VCaP (cell line): ENCODE data around the gene ALKBH7.

Experiments used
- H3K27ac ChIP-seq: fragments of 450-650 bp; 2 replicates; pipeline ENCODE4 v1.5.1; 2017
- TF ChIP-seq, protein P1 (sequence below): fragments of 450-650 bp; conservative IDR thresholded peaks from 2 replicates; pipeline ENCODE4 v1.5.1; 2017; ENCODE audit warnings: mild to moderate bottlenecking, moderate library complexity

The ALKBH7 gene, protein sequence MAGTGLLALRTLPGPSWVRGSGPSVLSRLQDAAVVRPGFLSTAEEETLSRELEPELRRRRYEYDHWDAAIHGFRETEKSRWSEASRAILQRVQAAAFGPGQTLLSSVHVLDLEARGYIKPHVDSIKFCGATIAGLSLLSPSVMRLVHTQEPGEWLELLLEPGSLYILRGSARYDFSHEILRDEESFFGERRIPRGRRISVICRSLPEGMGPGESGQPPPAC

DNA sequence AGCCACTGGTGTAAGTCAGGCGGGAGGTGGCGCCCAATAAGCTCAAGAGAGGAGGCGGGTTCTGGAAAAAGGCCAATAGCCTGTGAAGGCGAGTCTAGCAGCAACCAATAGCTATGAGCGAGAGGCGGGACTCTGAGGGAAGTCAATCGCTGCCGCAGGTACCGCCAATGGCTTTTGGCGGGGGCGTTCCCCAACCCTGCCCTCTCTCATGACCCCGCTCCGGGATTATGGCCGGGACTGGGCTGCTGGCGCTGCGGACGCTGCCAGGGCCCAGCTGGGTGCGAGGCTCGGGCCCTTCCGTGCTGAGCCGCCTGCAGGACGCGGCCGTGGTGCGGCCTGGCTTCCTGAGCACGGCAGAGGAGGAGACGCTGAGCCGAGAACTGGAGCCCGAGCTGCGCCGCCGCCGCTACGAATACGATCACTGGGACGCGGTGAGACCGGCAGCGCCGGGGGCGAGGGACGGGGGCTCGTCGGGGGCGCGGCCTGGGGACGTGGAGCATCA, at the start of gene ALKBH7:
ALKBH7 (plus strand) TSS at position 201 of the 502 bp plus-strand sequence; CDS start at position 228, 27 bp downstream.
- TF ChIP-seq, protein P1, sequence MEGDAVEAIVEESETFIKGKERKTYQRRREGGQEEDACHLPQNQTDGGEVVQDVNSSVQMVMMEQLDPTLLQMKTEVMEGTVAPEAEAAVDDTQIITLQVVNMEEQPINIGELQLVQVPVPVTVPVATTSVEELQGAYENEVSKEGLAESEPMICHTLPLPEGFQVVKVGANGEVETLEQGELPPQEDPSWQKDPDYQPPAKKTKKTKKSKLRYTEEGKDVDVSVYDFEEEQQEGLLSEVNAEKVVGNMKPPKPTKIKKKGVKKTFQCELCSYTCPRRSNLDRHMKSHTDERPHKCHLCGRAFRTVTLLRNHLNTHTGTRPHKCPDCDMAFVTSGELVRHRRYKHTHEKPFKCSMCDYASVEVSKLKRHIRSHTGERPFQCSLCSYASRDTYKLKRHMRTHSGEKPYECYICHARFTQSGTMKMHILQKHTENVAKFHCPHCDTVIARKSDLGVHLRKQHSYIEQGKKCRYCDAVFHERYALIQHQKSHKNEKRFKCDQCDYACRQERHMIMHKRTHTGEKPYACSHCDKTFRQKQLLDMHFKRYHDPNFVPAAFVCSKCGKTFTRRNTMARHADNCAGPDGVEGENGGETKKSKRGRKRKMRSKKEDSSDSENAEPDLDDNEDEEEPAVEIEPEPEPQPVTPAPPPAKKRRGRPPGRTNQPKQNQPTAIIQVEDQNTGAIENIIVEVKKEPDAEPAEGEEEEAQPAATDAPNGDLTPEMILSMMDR, result no peak

DNA sequence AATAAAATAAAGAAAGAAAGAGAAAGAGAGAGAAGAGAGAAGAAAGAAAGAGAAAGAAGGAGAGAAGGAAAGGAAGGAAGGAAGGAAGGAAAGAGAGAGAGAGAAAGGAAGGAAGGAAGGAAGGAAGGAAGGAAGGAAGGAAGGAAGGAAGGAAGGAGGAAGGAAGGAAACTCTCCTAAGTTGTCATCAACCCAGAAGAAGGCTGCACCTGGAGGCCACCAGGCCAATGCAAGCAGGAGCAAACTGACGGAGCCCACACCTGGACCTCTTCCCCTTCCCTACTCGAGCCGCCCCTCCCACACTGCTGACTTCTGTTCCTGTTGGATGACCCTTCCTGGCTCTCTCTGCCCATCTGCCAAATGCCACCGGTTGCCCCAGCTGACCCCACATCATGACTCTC, 47.8 kb upstream of the ALKBH7 start:
- H3K27ac ChIP-seq, result no peak overlapping the region
- TF ChIP-seq, protein P1, result no peak

More for the DNA sequence above, at the start of gene ALKBH7:
- H3K27ac ChIP-seq, result peak within 1 kb of the TSS; percentile 88

DNA sequence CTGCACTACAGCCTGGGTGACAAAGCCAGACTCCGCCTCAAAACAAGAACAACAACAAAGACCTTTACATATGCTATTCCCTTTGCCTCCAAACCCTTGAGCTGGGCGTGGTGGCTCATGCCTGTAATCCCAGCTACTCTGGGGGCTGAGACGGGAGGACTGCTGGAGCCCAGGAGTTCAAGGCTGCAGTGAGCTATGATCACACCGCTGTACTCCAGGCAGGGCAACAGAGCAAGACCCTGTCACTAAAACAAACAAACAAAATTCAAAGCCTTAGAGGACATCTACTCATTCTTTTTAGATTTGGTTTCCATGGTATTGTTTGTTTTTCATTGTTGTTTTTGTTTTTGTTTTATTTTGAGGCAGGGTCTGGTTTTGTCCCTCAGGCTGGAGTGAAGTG, 47.0 kb upstream of the ALKBH7 start:
- no peak overlapping the region for H3K27ac ChIP-seq
- TF ChIP-seq, protein P1, result no peak

DNA sequence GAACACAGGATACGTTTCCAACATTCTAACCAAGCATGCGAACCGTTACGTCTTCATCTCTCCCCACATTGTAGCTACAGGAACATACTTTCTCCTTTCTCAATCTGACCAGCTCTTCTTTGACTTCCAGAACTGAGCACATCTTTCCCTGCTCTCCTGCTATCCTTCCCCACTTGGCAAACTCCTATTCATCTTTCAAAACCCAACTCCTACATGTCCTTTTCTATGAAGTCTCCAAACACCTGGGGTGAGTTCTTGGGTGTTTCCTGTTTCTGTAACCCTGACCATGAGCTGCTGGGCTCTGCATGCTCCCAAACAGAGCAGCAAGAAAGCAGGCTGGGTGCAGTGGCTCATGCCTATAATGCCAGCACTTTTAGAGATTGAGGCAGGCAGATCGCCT, 45.8 kb upstream of the ALKBH7 start:
- no peak overlapping the region for H3K27ac ChIP-seq

DNA sequence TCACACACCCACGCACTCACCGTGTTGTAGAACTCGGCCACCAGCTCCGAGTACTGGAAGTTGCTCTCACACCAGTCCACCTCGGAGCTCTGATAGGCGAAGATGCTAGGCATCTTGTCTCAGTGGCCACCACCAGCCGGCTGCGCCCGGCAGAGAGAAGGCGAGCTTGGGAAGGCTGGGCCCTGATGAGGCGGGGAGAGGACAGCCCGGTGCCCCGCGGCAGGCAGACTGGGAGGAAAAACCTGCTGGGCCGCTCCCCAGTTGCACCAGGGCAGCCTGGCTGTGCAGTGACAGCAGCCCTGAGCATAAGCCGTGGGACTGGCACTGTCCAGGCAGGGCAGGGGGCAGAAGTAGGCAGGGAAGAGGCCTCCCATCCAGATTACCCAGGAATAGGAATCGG, 39.2 kb upstream of the ALKBH7 start, which contains the start of gene ACER1:
ACER1 (minus strand) TSS at position 174 of the 400 bp plus-strand sequence; CDS start at position 113, 61 bp downstream.
- TF ChIP-seq, protein P1, result no peak
- no peak within 1 kb of the TSS for H3K27ac ChIP-seq

More for the DNA sequence above, 45.8 kb upstream of the ALKBH7 start:
- TF ChIP-seq, protein P1, result no peak

DNA sequence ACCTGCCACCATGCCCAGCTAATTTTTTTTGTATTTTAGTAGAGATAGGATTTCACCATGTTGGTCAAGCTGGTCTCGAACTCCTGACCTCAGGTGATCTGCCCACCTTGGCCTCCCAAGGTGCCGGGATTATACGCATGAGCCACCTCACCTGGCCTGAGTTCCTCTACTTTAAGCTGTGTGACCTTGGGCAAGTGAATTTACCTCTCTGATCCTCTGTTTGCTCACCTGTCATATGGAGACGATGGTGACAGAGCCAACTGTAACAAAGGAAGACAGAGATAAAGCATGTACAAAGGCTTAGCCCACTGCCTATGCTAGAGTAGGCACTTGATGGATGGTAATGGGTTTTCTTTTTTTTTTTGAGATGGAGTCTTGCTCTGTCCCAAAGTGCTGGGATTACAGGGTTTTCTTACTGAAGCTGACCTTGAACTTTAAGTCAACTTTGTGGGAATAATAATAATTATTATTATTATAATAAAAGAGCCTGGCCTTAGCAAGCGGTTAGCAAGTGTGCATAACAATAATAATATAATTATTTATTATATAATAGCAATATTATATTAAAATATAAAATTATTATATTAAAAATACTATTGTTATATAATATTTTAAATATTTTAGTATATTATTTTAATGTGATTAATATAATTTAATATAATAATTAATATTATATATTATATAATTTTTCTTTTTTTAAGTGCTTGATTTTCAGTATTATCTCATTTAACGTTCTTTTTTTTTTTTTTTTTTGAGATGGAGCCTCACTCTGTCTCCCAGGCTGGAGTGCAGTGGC, 37.9 kb upstream of the ALKBH7 start:
- no peak overlapping the region for H3K27ac ChIP-seq
- TF ChIP-seq, protein P1, result no peak

DNA sequence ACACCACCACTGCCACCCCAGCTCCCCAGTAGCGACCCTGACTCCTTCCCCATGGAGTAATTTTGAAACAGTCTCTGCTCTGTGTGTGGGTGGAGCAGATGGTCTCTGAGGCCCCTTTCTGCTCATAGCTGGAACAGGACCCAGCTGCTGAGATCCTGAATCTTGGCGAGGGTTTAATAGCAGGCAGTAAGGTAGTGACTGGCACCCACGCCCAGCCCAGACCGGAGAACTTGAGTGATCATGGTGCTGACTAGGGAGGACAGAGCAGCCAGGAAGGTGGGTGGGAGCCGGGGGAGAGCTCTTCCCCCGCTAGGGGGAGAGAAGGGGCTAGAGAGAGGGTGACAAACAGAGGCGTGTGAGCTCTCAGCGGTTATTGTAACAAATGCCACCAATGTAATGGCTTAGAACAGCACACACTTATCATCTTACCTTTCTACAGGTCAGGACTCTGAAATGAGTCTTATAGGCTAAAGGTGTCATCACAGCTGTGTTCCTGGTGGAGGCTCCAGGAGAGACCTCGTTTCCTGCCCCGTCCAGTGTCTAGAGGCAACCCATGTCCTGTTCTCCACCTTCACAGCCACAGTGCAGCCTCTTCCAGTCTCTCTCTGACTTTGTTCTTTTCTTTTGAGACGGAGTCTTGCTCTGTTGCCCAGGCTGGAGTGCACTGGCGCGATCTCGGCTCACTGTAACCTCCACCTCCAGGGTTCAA, 31.9 kb upstream of the ALKBH7 start:
- no peak overlapping the region for H3K27ac ChIP-seq
- TF ChIP-seq, protein P1, result no peak
